Peyer's patch (tissue), 4 donors: ENCODE results near the gene IL12A. TPM values are rescaled to one million over a fixed set of nuclear protein-coding genes. Genes with fewer than 3 reads are reported as not detected.

Experiments
- DNase-seq, 3 donors: peaks; one replicate each; pipeline ENCODE4 v3.0.0-alpha.2; 2017 to 2019
- H3K27ac ChIP-seq, 4 donors: fragments of 200-600 bp; sonication (generic); one replicate each; pipeline ENCODE4 v1.5.1; 2016 to 2019
- H3K27me3 ChIP-seq, 2 donors: fragments of 200-600 bp; sonication (generic); one replicate each; pipeline ENCODE4 v1.5.1; 2019
- H3K36me3 ChIP-seq, 3 donors: fragments of 200-600 bp; sonication (generic); one replicate each; pipeline ENCODE4 v1.5.1; 2016 to 2019
- H3K4me1 ChIP-seq, 4 donors: fragments of 200-600 bp; sonication (generic); one replicate each; pipeline ENCODE4 v1.5.1; 2016 to 2019
- H3K4me3 ChIP-seq, 4 donors: fragments of 200-600 bp; sonication (generic); 1 replicate in 3 of 4; 2 replicates in 1 of 4; pipeline ENCODE4 v1.5.1; 2016 to 2019; ENCODE audit warnings: mild to moderate bottlenecking in 1 of 4
- H3K9me3 ChIP-seq, 4 donors: fragments of 200-600 bp; sonication (generic); one replicate each; pipeline ENCODE4 v1.5.1; 2016 to 2019; ENCODE audit warnings: mild to moderate bottlenecking in 1 of 4
- POLR2A ChIP-seq, 2 donors: fragments of 450-650 bp; IDR thresholded peaks; one replicate each; pipeline ENCODE4 v1.5.1; 2017; ENCODE audit warnings: antibody characterized with exemption in 2 of 2, mild to moderate bottlenecking in 2 of 2, moderate library complexity in 2 of 2
- total RNA-seq, 4 donors: library from RNA; depleted of rRNA; stranded (reverse); fragments of >200 nt; gene quantifications; one replicate each; pipeline ENCODE4 v1.1.0, GENCODE V29; 2016
- TF ChIP-seq, protein P1 (sequence below), 6 experiments: fragments of 450-650 bp in 4 of 6; fragments of 200-600 bp in 2 of 6; sonication (generic) in 1 of 6; IDR thresholded peaks; one replicate each; pipeline ENCODE4 v1.5.1; 2017 to 2019; ENCODE audit warnings: antibody characterized with exemption in 6 of 6, mild to moderate bottlenecking in 3 of 6, moderate library complexity in 1 of 6

Gene IL12A
- total RNA-seq, 4 donors from 2014 or later, result 1.2 TPM; not detected in 3

DNA sequence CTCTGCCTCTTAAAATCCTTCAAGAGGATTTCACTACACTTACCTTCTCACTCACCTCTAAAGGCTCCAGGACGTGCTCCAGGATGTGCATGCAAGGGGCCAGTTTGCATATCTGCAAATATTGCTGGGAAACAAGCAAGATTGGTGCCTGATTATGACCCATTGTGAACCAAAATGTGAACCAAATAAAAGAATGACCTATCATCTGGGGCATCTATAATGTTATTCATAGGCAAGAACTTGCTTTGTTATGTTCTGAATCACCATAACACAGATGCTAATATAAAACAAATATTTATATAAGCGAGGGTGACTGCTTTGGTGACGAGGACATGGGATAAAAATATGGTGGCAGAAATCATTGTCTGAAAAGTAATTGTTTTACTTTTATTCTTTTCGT lies 5.5 kb downstream of the IL12A start:
- H3K27ac ChIP-seq, result no peak overlapping the region

DNA sequence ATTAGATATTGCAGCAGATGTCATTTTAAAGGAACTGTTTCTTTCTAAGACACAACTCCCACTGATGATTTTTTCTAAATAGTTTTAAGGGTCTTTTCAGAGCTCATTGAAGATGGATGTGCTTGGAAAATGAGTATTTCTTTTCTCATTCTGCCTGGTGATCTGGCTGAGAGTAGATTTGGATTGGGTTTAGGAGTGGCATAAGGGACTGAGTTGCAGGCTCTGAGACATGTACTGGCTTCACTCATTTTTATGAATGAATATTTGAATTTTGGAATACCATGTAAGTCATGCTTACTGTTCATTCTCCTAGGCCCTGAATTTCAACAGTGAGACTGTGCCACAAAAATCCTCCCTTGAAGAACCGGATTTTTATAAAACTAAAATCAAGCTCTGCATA lies 6.5 kb downstream of the IL12A start:
- H3K27me3 ChIP-seq, result no peaks in the 10 kb centered on the region
- no peak overlapping the region for H3K27ac ChIP-seq
- no peaks in the 10 kb centered on the region for H3K9me3 ChIP-seq
- TF ChIP-seq, protein P1, sequence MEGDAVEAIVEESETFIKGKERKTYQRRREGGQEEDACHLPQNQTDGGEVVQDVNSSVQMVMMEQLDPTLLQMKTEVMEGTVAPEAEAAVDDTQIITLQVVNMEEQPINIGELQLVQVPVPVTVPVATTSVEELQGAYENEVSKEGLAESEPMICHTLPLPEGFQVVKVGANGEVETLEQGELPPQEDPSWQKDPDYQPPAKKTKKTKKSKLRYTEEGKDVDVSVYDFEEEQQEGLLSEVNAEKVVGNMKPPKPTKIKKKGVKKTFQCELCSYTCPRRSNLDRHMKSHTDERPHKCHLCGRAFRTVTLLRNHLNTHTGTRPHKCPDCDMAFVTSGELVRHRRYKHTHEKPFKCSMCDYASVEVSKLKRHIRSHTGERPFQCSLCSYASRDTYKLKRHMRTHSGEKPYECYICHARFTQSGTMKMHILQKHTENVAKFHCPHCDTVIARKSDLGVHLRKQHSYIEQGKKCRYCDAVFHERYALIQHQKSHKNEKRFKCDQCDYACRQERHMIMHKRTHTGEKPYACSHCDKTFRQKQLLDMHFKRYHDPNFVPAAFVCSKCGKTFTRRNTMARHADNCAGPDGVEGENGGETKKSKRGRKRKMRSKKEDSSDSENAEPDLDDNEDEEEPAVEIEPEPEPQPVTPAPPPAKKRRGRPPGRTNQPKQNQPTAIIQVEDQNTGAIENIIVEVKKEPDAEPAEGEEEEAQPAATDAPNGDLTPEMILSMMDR (IDR thresholded peaks at IDR 0.05), result no peak
- TF ChIP-seq POLR2A (IDR thresholded peaks at IDR 0.05), result no peak
- no peak for DNase-seq
- H3K4me3 ChIP-seq, result no peak overlapping the region
- no peaks in the 10 kb centered on the region for H3K4me1 ChIP-seq
- H3K36me3 ChIP-seq, result no peaks in the 10 kb centered on the region

More for the DNA sequence above, 5.5 kb downstream of the IL12A start:
- Histone ChIP-seq H3K4me1 (no peaks in the 10 kb centered on the region), H3K36me3 (no peaks in the 10 kb centered on the region), H3K27me3 (no peaks in the 10 kb centered on the region), H3K4me3 (no peak overlapping the region), H3K9me3 (no peaks in the 10 kb centered on the region)
- DNase-seq, result no peak
- TF ChIP-seq, protein P1 (IDR thresholded peaks at IDR 0.05), result no peak

DNA sequence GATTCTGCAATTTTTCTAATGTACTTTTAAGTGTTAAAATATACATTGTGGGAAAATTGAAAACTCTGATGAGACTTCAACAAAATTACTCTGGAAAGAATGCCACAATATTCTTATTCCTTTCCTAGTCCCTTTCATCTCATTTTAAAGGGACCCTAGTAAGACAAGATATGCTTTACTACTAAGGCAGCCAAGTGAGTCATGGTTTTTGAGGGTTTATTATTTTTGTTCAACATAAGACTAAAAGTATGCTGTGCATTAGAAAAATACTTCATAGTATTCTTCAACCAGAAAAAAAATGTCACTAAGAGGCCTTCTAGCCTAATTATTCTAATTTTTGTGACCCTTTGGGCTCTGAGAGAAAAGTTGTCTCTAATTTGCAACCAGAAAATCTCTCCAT lies 7.4 kb downstream of the IL12A start:
- Histone ChIP-seq H3K9me3 (no peaks in the 10 kb centered on the region), H3K4me3 (no peak overlapping the region), H3K27me3 (no peaks in the 10 kb centered on the region), H3K27ac (no peak overlapping the region), H3K36me3 (no peaks in the 10 kb centered on the region), H3K4me1 (no peaks in the 10 kb centered on the region)
- DNase-seq, result no peak
- no peak for TF ChIP-seq POLR2A (IDR thresholded peaks at IDR 0.05)
- TF ChIP-seq, protein P1 (IDR thresholded peaks at IDR 0.05), result no peak

DNA sequence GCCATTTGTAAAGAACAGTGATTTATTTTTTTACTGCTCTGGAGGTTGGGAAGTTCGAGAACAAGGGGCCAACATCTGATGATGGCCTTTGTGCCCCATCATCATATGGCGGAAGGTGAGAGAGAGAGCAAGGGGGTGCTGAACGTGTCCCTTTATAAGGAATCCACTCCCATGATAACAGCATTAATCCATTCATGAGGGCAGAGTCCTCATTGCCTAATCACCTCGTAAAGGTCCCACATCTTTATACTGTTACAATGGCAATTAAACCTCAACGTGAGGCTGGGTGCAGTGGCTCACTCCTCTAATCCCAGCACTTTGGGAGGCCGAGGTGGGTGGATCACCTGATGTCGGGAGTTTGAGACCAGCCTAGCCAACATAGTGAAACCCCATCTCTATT lies 8.3 kb downstream of the IL12A start:
- no peaks in the 10 kb centered on the region for H3K27me3 ChIP-seq
- DNase-seq, result peak in 1 of 3 donors; percentile 71
- H3K36me3 ChIP-seq, result no peaks in the 10 kb centered on the region
- no peaks in the 10 kb centered on the region for H3K4me1 ChIP-seq
- TF ChIP-seq POLR2A (IDR thresholded peaks at IDR 0.05), result no peak
- TF ChIP-seq, protein P1 (IDR thresholded peaks at IDR 0.05), result no peak
- no peak overlapping the region for H3K27ac ChIP-seq
- no peak overlapping the region for H3K4me3 ChIP-seq
- H3K9me3 ChIP-seq, result no peaks in the 10 kb centered on the region

DNA sequence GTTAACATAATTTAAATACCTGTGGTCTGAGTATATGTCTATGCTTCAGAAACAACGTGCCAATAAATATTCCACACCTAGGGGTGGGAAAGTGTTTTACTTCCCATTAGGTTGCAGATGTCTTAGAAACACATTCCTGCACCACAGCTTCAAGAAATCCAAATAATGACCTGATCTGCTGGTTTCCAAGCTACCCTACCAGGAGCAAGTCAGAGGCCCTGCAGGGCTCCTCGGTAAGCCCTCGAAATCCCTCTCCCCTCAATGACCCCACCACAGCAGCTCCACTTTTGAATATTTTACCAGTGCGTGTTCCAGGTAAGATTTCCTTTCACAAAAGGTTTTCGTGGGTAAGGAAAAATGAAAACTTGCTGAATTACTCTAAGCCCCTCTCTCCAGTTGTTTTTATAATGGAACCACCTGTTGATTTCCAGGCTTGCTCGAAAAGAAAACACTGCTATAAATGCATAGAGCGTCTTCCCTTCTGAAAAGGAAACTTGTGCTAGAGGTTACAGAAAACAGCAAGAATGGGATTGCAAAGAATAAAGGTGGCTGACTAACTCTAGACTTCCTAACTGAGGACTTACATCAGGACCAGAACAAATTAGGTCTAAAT lies 12.6 kb downstream of the IL12A start:
- Histone ChIP-seq H3K4me1 (no peaks in the 10 kb centered on the region), H3K9me3 (no peaks in the 10 kb centered on the region), H3K4me3 (no peak overlapping the region), H3K27ac (no peak overlapping the region), H3K27me3 (no peaks in the 10 kb centered on the region), H3K36me3 (no peaks in the 10 kb centered on the region)
- TF ChIP-seq, protein P1 (IDR thresholded peaks at IDR 0.05), result no peak
- TF ChIP-seq POLR2A (IDR thresholded peaks at IDR 0.05), result no peak
- DNase-seq, result no peak
